Measurements from ENCODE around the gene EPHA2.

Gene EPHA2

DNA sequence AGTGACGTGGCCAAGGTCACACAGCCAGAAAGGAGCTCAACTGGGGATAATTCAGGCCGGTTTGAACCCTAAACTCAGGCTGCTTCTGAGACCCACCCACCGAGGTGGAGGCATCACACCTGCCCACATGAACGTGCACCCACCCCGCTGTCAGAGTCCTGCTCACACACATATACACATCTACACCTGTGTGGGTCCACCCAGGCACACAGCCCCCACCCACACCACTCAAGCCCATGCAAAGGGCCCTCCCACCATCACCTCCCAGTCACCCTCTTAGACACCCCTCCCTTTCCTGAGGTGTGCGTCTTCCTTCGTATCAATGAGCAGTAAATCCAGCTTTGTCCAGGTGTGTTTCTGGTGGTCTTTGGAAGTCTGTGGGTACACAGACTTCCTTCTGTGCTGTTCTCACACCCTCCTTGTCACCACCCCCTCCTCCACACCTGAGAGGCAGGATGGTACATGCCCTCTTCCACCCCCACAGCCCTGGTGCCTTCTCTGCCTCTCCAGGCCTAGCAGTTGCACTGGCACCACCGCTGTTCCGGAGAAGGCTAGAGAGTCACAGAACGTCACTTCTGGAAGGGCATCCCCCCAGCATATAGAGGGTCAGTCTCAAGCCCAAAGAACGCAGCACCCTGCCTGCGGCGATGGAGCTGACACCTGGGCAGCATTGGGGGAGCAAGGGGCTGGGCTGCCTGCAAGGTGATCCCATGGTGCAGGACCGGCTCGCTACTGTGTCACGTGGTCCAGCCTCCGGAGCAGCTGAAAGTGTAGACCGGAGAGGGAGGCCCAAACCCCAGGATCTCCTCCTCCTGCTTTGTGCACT is 63.6 kb downstream of the EPHA2 start:
- DNase-seq (ENCODE audit: low read depth) = no peak

DNA sequence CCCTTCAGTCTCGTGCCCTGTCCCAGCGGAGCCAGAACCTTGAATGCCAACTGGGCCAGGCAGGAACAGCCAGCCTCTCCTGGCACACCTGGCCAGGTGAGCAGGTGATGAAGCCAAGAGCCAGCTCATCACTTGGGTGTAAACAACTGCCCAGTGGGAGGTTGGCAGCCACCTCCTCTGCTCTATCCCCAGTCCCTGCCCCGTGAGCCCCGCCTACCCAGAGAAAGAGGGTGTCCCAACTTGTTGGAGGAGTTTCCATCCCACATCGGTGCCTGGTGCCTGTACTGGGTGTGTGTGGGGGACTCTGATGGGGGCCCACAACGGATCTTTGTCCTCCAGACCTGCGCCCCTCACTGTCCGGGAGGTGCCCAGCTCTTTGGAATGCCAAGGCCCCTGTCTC is 64.6 kb downstream of the EPHA2 start:
- no peak for DNase-seq (ENCODE audit: low read depth)

GRCh38 chr1:16090076-16090826 is 65.6 kb downstream of the EPHA2 start:
- no peak for DNase-seq (ENCODE audit: low read depth)

- no peak for DNase-seq (ENCODE audit: low read depth)
Observed at GRCh38 chr1:16088996-16089395, 66.9 kb downstream of the EPHA2 start.

GRCh38 chr1:16088351-16088911 is 67.4 kb downstream of the EPHA2 start:
- no peak for DNase-seq (ENCODE audit: low read depth)

DNA sequence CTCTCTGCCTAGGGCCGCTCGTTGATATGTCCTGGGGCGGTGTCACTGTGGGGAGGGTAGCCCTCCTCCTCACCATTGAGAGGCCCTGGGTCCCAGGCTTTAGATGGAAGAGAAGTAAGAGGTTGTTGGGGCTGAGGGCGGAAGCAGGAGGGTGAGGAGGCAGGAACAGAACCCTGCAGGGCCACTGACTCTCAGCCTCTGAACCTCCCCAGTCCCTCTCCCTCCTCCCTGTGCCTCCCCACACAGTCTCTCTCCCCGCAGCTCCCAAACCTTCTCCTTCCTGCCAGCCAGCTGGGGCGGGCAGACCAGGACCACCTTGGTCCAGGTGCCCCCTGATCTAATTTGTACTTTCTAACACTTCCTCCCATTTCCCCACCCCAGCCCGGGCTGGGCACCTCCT is 68.1 kb downstream of the EPHA2 start:
- no peak for DNase-seq (ENCODE audit: low read depth)

DNA sequence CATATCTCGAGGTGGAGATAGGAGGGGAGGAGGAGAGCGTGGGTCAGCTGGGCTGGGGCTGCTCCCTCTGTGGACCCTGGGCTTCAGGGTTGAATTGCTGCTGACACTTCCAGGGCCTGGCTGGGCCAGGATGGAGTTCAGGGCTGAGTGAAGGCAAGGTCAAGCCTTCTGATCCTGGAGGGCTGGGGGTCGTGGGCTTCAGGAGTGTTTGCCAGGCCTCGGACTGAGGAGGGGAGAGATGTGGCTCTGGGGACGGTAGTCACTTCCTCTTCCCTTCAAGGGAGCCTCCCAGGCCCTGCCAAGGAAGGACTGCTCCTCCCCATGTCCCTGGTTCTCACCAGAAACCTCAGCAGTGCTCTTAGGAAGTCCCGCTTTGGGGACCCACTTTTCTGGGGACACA is 70.3 kb downstream of the EPHA2 start:
- DNase-seq (ENCODE audit: low read depth) = no peak

- no peak for DNase-seq (ENCODE audit: low read depth)
Observed at GRCh38 chr1:16083486-16083885, 72.4 kb downstream of the EPHA2 start.

DNA sequence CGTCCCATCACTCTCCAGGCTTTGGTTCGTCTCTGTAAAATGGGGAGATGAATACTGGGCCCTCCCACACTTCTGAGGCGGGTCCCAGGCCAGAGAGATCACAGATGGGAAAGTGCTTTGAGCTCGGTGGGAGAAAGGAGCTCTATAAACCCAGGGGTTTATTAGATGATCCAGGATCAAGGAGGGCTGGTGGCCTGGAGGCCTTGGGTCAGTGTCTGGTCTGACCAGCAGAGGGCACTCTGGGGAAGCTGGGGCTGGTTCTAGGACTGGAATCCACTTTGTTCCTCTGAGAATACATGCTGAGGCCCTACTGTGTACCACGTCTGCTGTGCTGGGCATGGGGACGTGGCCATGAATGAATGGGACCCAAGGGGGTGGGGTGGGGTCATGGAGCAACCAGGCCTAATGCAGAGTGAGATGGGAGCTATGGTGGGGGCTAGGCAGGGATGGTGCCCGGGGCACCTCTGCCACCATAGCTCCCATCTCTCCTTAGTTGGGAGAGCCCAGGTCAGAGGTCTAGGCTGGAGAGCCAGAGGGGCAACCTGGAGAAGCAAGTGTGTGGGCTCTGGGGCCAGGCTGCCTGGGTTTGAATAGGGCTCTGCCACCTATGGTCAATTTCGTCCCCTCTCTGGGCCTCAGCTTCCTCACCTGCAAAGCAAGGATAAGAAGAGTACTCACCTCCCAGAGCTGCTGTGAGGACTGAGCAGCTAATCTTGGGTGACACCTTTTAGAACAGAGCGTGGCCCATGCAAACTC is 73.4 kb downstream of the EPHA2 start:
- DNase-seq (ENCODE audit: low read depth) = peak; percentile 29

DNA sequence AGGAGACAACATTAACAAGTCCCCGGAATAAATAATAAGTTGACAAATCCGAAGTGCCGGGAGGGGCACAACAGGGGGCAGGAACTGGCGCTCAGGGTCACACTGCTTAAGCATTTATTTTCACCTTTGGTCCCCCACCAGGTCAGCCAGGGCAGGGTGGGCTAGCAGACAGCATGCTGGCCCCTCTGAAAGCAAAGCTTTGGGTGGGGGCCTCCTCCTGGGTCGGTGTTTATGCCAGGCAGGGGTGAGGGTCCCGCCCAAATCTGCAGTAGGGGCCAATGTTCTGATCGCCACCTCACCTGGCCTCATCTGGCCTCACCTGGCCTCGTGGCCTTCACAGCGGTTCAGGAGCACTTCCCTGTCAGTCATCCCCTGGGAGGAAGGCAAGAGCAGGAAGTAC is 74.2 kb downstream of the EPHA2 start:
- DNase-seq (ENCODE audit: low read depth) = no peak

- no peak for DNase-seq (ENCODE audit: low read depth)
Observed at GRCh38 chr1:16080422-16081150, 75.3 kb downstream of the EPHA2 start.

DNA sequence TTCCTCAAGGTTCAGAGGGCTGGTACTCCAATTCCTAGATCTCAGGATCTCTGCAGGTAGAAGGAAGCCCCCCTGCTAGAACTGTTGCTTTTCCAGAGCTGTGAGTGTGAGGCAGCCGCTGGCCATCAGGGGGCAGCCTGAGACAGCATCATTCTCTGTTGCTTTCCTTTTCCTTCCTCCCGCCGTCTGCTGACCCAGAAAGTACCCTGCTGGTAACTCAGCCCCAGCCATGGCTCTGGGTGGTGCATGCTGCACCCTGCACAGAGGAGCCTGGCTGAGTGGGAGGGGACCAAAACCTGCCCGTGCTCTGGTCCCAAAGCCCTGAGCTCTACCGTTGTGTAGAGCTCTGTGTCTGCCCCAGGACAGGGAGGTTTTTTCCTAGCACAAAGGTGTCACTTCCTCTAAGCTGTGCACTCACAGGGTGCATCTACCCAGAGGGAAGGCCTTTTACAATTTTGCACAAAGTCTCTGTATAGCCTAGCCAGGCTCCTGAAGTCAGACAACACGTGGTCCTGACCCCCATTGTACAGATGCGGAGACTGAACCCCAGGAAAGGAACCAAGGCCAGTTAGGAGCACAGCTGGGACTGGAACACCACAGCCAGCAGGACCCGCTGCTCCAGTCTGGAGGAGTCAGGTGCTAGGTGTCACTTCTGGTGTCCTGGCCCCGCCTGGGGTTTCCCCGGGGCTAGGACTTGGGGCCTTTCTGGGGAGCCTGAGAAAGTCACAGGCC is 76.8 kb downstream of the EPHA2 start:
- DNase-seq (ENCODE audit: low read depth) = peak; percentile 52

GRCh38 chr1:16077406-16078245 is 78.2 kb downstream of the EPHA2 start:
- DNase-seq (ENCODE audit: low read depth) = no peak

DNA sequence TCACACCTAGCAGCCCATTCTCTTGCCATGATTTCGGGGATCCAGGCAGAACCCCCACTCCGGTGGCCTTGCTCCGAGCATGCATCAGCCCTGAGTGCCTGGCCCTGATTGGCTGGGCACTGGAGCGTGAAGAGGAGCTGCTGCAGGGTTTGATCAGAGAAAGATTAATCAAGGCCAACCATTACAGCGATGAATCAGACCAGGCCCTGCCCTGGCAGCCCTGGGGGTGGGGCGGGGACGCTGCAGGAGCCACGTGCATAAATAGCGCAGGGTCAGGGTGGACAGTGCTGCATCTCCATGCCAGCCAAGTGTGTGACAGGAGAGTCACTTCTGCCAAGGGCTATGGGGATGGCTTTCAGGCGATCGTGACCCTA is 79.0 kb downstream of the EPHA2 start:
- DNase-seq (ENCODE audit: low read depth) = peak; percentile 60

DNA sequence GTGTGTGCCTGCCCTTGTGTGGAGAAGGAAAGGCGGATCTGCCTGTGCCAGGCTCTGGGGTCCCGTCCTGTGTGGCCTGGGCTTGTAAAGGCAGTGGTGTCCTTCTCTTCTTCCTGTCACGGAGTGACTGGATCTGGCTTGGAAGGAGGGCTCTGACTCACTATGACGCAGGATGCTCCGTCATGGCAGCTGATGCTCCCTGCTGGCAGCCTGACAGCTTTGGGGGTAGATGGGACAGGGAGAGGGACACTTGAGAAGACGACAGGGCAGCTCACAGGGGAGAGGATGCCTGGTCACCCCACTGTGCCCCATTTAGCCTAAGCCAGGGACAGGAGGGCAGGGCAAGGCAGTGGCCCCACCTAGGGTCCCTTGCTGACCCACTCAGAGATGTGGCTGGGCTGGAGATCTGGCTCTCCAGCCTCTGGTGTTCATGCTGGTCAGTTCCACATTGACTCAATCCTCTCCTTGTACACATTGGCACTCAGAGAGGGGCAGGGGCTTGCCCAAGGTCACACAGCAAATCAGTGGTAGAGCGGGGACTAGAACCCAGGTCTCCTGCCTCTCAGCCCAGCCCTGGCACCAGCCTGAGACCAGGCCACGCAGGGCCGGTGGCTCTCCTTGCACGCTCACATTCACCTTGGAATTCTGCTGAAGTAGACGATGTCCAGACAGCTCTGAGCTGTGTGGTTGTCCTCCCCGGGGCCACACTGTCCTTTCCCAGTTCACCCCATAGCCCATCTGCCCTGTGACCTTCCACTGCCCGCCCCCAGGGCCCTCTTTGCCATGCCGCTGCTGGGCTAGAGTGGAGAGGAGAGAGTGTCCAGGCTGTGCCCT is 79.6 kb downstream of the EPHA2 start:
- DNase-seq (ENCODE audit: low read depth) = peak; percentile 91

DNA sequence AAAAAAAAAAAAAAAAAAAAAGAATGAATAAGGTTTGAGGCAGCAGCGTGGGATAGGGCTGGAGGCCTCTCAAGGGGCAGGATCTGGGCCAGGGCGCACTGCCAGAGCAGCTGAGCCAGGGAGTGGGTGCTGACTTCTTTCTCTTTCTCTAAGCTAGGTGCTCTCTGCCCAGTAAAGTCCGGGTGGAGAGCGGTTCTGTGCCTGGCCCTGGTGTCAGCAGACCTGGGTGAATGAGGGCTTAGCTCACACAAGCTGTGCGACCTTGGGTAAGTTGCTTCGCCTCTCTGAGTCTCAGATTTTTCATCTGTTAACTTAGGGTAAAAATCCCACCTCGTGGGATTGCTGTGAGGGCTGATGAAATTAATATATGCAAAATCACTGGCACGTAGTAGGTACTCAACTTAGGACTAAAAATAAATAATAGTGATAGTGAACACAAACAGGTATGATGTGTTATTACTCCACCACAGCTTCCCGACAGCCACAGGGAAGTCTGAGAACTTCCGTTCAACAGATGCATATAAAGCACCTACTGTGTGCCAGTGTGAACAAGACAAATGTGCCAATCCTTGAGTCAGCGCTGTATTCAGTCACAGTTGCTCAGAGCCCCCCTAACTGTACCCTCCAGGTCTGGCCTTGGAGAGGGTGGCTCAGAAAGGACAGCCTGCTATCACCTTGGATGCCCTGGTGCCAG is 80.4 kb downstream of the EPHA2 start:
- DNase-seq (ENCODE audit: low read depth) = peak; percentile 47
